ENCODE data around the gene CABLES1.
"Not testable (repeated sequence)": the region's sequence is repeated elsewhere in the genome, so short reads cannot be mapped to it uniquely, and the experiment has no call there.

CABLES1 gene

GRCh38 chr18:23237524-23238151 lies 102.4 kb downstream of the CABLES1 start:
- peak; percentile 59 for TF ChIP-seq CTCF (conservative IDR thresholded peaks at IDR 0.05; ENCODE audit: low read depth, low read length)
- peak overlapping the region; percentile 17 for H3K4me3 ChIP-seq (ENCODE audit: low read depth, low read length)
- peak; percentile 65 for DNase-seq (ENCODE audit: low read depth)

GRCh38 chr18:23238152-23238531 lies 102.9 kb downstream of the CABLES1 start:
- DNase-seq (ENCODE audit: low read depth): peak; percentile 69
- H3K4me3 ChIP-seq (ENCODE audit: low read depth, low read length): no peak overlapping the region
- no peak for TF ChIP-seq CTCF (conservative IDR thresholded peaks at IDR 0.05; ENCODE audit: low read depth, low read length)

GRCh38 chr18:23238651-23239349 lies 103.5 kb downstream of the CABLES1 start:
- H3K4me3 ChIP-seq (ENCODE audit: low read depth, low read length): no peak overlapping the region
- no peak for TF ChIP-seq CTCF (conservative IDR thresholded peaks at IDR 0.05; ENCODE audit: low read depth, low read length)
- DNase-seq (ENCODE audit: low read depth): peak; percentile 65

GRCh38 chr18:23239350-23239692 lies 104.0 kb downstream of the CABLES1 start:
- no peak for TF ChIP-seq CTCF (conservative IDR thresholded peaks at IDR 0.05; ENCODE audit: low read depth, low read length)
- no peak for DNase-seq (ENCODE audit: low read depth)
- H3K4me3 ChIP-seq (ENCODE audit: low read depth, low read length): no peak overlapping the region

GRCh38 chr18:23239885-23240608 lies 104.8 kb downstream of the CABLES1 start:
- no peak for DNase-seq (ENCODE audit: low read depth)
- no peak for TF ChIP-seq CTCF (conservative IDR thresholded peaks at IDR 0.05; ENCODE audit: low read depth, low read length)
- no peak overlapping the region for H3K4me3 ChIP-seq (ENCODE audit: low read depth, low read length)

GRCh38 chr18:23240609-23240930 lies 105.3 kb downstream of the CABLES1 start:
- H3K4me3 ChIP-seq (ENCODE audit: low read depth, low read length): no peak overlapping the region
- no peak for TF ChIP-seq CTCF (conservative IDR thresholded peaks at IDR 0.05; ENCODE audit: low read depth, low read length)

GRCh38 chr18:23241833-23242496 lies 106.7 kb downstream of the CABLES1 start:
- not testable (repeated sequence) for H3K4me3 ChIP-seq (ENCODE audit: low read depth, low read length); DNase-seq (ENCODE audit: low read depth)

More at GRCh38 chr18:23240609-23240930, 105.3 kb downstream of the CABLES1 start:
- DNase-seq (ENCODE audit: low read depth): no peak
